Right lobe of liver (tissue), 6 donors: ENCODE results near the gene REG1B. TPM values are rescaled to one million over a fixed set of nuclear protein-coding genes. Genes with fewer than 3 reads are reported as not detected.
"Not testable (repeated sequence)": the region's sequence is repeated elsewhere in the genome, so short reads cannot be mapped to it uniquely, and the experiment has no call there.

Source experiments
- ATAC-seq, 4 donors: fragments of 200-7000 bp; cut with Tn5 transposase; one replicate each; pipeline ENCODE4 v1.9.1; 2020; ENCODE audit warnings: mild to moderate bottlenecking in 4 of 4, moderate library complexity in 4 of 4
- DNase-seq, 3 donors: peaks; one replicate each; pipeline ENCODE4 v3.0.0-alpha.2; 2020
- H3K27ac ChIP-seq, 3 donors: fragments of 200-600 bp; one replicate each; pipeline ENCODE4 v1.8.0; 2022
- H3K27me3 ChIP-seq, 2 donors: fragments of 200-600 bp; one replicate each; pipeline ENCODE4 v1.8.0; 2022
- H3K36me3 ChIP-seq, 4 donors: fragments of 200-600 bp; sonication (generic) in 1 of 4; one replicate each; pipeline versions ENCODE4 v1.5.1 to v1.8.0; 2017 to 2022; ENCODE audit warnings: control low read depth in 1 of 4
- H3K4me1 ChIP-seq, 4 donors: fragments of 200-600 bp; sonication (generic) in 1 of 4; one replicate each; pipeline versions ENCODE4 v1.5.1 to v1.8.0; 2017 to 2022; ENCODE audit warnings: control low read depth in 1 of 4
- H3K4me3 ChIP-seq, 3 donors: fragments of 200-600 bp; one replicate each; pipeline ENCODE4 v1.8.0; 2022
- H3K9me3 ChIP-seq, 4 donors: fragments of 200-600 bp; sonication (generic) in 1 of 4; one replicate each; pipeline versions ENCODE4 v1.5.1 to v1.8.0; 2017 to 2022; ENCODE audit warnings: control low read depth in 1 of 4
- POLR2A ChIP-seq: fragments of 450-650 bp; IDR thresholded peaks from one replicate; pipeline ENCODE4 v1.6.1; 2017; ENCODE audit warnings: antibody characterized with exemption, mild to moderate bottlenecking
- WGBS: methylation state at CpG from one replicate; pipeline ENCODE4 v1.1.6; 2018; ENCODE audit warnings: low coverage, low lambda C conversion rate; ENCODE audit not compliant: insufficient coverage; ENCODE audit errors: missing lambda C conversion rate; 5-methylcytosine and 5-hydroxymethylcytosine counted together
- intact Hi-C, 2 donors: fragments of 100-400 bp; cut with DNase I; formaldehyde crosslinking; loops; one replicate each; pipeline versions ENCODE4 v1.11.2 to v1.14.1; 2022
- total RNA-seq, 6 experiments: library from RNA; depleted of rRNA in 2 of 6; stranded (reverse); fragments of >200 nt in 2 of 6; fragmentation: NEBNext Ultra II Directional in 3 of 6; extraction: Animal tissue kit (Norgen Biotek cat#: 25700) in 3 of 6; gene quantifications; one replicate each; pipeline versions ENCODE4 v1.1.0 to v1.2.4, GENCODE V29; 2016 to 2023
- TF ChIP-seq, protein P1 (sequence below), 4 donors: fragments of 200-600 bp in 3 of 4; fragments of 450-650 bp in 1 of 4; IDR thresholded peaks; one replicate each; pipeline versions ENCODE4 v1.5.1 to v1.8.0; 2016 to 2022; ENCODE audit warnings: antibody characterized with exemption in 4 of 4, mild to moderate bottlenecking in 2 of 4
- donor health status: DM: no; HTN: yes; CAD: no.
- donor health status: DM: no; HTN: no; CAD: no.
- donor health status: DM: no; HTN: no; CAD: no.
- donor health status: DM: no; HTN: yes; CAD: no.
- donor health status: DM: no; HTN: yes; CAD: no.

The REG1B gene
- total RNA-seq, 6 experiments from 2014 or later = not detected

DNA sequence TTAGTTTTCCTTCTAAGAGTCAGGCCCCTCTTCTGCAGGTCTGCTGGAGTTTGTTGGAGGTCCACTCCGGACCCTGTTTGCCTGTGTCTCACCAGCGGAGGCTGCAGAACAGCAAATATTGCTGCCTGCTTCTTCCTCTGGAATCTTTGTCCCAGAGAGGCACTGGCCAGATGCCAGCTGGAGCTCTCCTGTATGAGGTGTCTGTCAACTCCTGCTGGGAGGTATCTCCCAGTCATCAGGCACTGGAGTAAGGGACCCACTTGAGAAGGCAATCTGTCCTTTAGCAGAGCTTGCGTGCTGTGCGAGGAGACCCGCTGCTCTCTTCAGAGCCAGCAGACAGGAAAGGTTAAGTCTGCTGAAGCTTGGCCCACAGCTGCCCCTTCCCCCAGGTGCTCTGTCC is 4.8 kb downstream of the REG1B start:
- Histone ChIP-seq H3K9me3 (no peaks in the 10 kb centered on the region), H3K4me3 (no peak overlapping the region), H3K4me1 (no peaks in the 10 kb centered on the region), H3K27ac (no peak overlapping the region), H3K27me3 (no peaks in the 10 kb centered on the region), H3K36me3 (no peaks in the 10 kb centered on the region)
- TF ChIP-seq POLR2A = no peak
- TF ChIP-seq, protein P1, sequence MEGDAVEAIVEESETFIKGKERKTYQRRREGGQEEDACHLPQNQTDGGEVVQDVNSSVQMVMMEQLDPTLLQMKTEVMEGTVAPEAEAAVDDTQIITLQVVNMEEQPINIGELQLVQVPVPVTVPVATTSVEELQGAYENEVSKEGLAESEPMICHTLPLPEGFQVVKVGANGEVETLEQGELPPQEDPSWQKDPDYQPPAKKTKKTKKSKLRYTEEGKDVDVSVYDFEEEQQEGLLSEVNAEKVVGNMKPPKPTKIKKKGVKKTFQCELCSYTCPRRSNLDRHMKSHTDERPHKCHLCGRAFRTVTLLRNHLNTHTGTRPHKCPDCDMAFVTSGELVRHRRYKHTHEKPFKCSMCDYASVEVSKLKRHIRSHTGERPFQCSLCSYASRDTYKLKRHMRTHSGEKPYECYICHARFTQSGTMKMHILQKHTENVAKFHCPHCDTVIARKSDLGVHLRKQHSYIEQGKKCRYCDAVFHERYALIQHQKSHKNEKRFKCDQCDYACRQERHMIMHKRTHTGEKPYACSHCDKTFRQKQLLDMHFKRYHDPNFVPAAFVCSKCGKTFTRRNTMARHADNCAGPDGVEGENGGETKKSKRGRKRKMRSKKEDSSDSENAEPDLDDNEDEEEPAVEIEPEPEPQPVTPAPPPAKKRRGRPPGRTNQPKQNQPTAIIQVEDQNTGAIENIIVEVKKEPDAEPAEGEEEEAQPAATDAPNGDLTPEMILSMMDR (IDR thresholded peaks at IDR 0.05) = no peak
- DNase-seq (no peak), ATAC-seq (no peak)
- intact Hi-C loops = no loop called here
- whole genome bisulfite sequencing = 39% methylated on average over 4 of the region's 5 CpGs

DNA sequence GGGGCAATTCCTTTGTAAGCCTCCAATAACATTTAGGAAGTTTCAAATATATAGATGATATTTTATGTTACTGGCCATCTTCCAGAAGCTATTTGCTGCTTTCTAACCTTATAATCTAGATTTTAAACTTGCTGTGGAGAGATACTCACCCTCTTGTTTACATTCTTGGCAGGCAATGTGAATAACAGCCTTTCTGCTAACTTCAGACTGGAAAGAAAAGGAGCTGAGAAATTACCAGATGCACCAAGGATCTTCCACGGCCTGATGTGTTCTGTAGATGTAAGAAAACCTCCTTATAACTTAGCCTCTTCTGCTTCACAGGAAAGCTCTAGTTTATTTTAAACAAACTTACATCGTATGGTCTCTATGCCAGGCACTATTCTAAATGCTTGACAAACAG is 16.7 kb downstream of the REG1B start:
- intact Hi-C loops = no loop called here
- Histone ChIP-seq H3K9me3 (no peaks in the 10 kb centered on the region), H3K4me3 (no peak overlapping the region), H3K27ac (no peak overlapping the region), H3K36me3 (no peaks in the 10 kb centered on the region), H3K27me3 (no peaks in the 10 kb centered on the region), H3K4me1 (no peaks in the 10 kb centered on the region)
- WGBS = 40% methylated on average over 2 of the region's 2 CpGs
- ATAC-seq (no peak), DNase-seq (no peak)
- TF ChIP-seq POLR2A = no peak
- TF ChIP-seq, protein P1 (IDR thresholded peaks at IDR 0.05) = no peak

DNA sequence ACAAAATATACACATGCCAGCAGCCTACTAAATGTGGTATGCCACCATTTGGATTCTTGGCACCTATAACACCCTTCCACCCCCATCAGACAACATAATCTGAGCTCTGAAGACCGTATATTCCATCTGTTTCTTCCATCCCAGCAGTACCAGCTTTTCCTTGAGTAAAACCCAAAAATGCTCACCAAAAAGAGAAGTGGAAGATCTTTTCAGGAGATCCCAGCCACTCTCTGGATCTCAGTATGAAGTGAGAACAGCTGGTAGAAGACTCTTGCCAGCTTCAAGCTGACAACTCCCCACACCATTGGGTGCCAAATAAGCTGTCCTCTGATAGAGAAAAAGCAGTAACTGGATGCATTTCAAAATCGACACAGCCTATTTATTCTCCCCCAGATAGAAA is 22.6 kb downstream of the REG1B start:
- H3K4me1 ChIP-seq = no peaks in the 10 kb centered on the region
- H3K36me3 ChIP-seq = no peaks in the 10 kb centered on the region
- no peak overlapping the region for H3K4me3 ChIP-seq
- 52% methylated on average over 2 of the region's 2 CpGs for WGBS
- ATAC-seq = no peak
- no peak for DNase-seq
- H3K27ac ChIP-seq = no peak overlapping the region
- intact Hi-C loops = no loop called here
- H3K9me3 ChIP-seq = no peaks in the 10 kb centered on the region
- no peak for TF ChIP-seq POLR2A
- TF ChIP-seq, protein P1 (IDR thresholded peaks at IDR 0.05) = no peak
- H3K27me3 ChIP-seq = no peaks in the 10 kb centered on the region

DNA sequence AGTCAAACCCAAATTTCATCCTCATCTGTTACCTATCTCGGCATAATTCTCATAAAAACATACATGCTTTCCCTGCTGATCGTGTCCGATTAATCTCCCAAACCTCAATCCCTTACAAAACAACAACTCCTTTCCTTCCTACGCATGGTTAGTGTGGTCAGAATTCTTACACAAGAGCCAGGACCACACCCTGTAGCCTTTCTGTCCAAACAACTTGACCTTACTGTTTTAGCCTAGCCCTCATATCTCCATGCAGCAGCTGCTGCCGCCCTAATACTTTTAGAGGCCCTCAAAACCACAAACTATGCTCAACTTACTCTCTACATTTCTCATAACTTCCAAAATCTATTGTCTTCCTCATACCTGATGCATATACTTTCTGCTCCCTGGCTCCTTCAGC is 33.0 kb downstream of the REG1B start:
- H3K36me3 ChIP-seq, H3K4me3 ChIP-seq, DNase-seq, H3K27ac ChIP-seq, H3K4me1 ChIP-seq, intact Hi-C loops, ATAC-seq, H3K9me3 ChIP-seq, H3K27me3 ChIP-seq: not testable (repeated sequence)
- 47% methylated on average over 3 of the region's 5 CpGs for WGBS

DNA sequence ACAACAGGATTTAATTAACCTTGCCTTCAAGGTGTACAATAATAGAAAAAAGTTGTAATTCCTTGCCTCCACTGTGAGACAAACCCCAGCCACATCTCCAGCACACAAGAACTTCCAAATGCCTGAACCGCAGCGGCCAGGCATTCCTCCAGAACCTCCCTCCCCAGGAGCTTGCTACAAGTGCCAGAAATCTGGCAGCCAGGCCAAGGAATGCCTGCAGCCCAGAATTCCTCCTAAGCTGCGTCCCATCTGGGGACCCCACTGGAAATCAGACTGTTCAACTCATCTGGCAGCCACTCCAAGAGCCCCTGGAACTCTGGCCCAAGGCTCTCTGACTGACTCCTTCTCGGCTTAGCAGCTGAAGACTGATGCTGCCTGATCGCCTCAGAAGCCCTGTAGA is 34.3 kb downstream of the REG1B start:
- H3K4me3 ChIP-seq, H3K27me3 ChIP-seq, ATAC-seq, H3K9me3 ChIP-seq, H3K36me3 ChIP-seq, H3K4me1 ChIP-seq, DNase-seq, H3K27ac ChIP-seq, intact Hi-C loops: not testable (repeated sequence)
- 42% methylated on average over 5 of the region's 5 CpGs for WGBS

DNA sequence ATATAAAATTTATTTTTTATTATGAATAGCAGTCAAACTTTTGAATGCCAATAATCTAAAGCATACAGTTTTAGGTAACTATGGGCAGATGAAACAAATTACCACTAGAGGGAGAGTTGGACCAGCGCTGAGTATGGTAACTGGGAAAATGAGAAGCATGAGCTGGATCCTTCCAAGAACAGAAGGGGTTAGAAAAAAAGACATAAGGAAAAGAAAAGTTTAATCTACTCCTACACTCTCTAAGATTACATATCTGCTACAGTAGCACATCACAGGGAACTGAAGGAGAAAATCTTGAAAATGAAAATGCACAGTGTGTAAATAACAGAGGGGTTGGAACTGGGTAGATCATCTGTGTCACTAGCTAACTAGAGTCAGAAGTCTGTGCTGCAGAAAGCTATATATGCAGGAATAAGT is 46.8 kb downstream of the REG1B start:
- ATAC-seq (peak; percentile 43 to 56 (median 46)), DNase-seq (no peak)
- H3K4me1 ChIP-seq = no peaks in the 10 kb centered on the region

More for the DNA sequence above, 46.8 kb downstream of the REG1B start:
- Histone ChIP-seq H3K27ac (no peak overlapping the region), H3K36me3 (no peaks in the 10 kb centered on the region), H3K27me3 (no peaks in the 10 kb centered on the region), H3K9me3 (no peaks in the 10 kb centered on the region), H3K4me3 (no peak overlapping the region)
- intact Hi-C loops = no loop called here
- TF ChIP-seq, protein P1 (IDR thresholded peaks at IDR 0.05) = peak in 3 of 4 donors; percentile 26 to 43 (median 37)
- TF ChIP-seq POLR2A = no peak
- 7% methylated on average over 1 of the region's 1 CpG for WGBS
